Transverse colon (tissue), 4 donors: ENCODE results near the gene HOXB4. TPM values are rescaled to one million over a fixed set of nuclear protein-coding genes. Genes with fewer than 3 reads are reported as not detected.
A peak's percentile ranks its signal among the peaks of the same experiment; 100 is the strongest.

Experiments
- DNase-seq: peaks from one replicate; pipeline ENCODE4 v3.0.0-alpha.2; 2019
- H3K27ac ChIP-seq, 4 donors: fragments of 200-600 bp; sonication (generic); 2 replicates each; pipeline ENCODE4 v1.5.1; 2016 to 2018; ENCODE audit warnings: inconsistent platforms in 4 of 4
- H3K27me3 ChIP-seq: fragments of 200-600 bp; sonication (generic); 2 replicates; pipeline ENCODE4 v1.5.1; 2017; ENCODE audit warnings: inconsistent platforms
- H3K36me3 ChIP-seq, 4 donors: fragments of 200-600 bp; sonication (generic); 2 replicates each; pipeline ENCODE4 v1.5.1; 2017 to 2019; ENCODE audit warnings: inconsistent platforms in 4 of 4
- H3K4me1 ChIP-seq, 4 donors: fragments of 200-600 bp; sonication (generic); 2 replicates each; pipeline ENCODE4 v1.5.1; 2017 to 2020; ENCODE audit warnings: inconsistent platforms in 4 of 4
- H3K4me3 ChIP-seq, 4 donors: fragments of 200-600 bp; sonication (generic); 1 replicate in 1 of 4; 2 replicates in 3 of 4; pipeline versions ENCODE4 v1.5.1 to v1.6.1; 2017 to 2019; ENCODE audit warnings: inconsistent platforms in 4 of 4
- H3K9me3 ChIP-seq, 2 donors: fragments of 200-600 bp; sonication (generic); 2 replicates each; pipeline ENCODE4 v1.5.1; 2017 to 2019; ENCODE audit warnings: inconsistent platforms in 2 of 2
- EP300 ChIP-seq: sonication (generic); formaldehyde crosslinking; IDR thresholded peaks from one replicate; pipeline ENCODE4 v1.6.1; 2017; ENCODE audit warnings: antibody characterized with exemption, low read depth
- POLR2A ChIP-seq: fragments of 450-650 bp; IDR thresholded peaks from one replicate; pipeline ENCODE4 v1.6.1; 2016; ENCODE audit warnings: antibody characterized with exemption, mild to moderate bottlenecking, moderate library complexity
- POLR2AphosphoS5 ChIP-seq, 3 donors: sonication (generic); formaldehyde crosslinking; IDR thresholded peaks; one replicate each; pipeline ENCODE4 v1.6.1; 2016; ENCODE audit warnings: antibody characterized with exemption in 3 of 3
- WGBS, 2 donors: methylation state at CpG; one replicate each; pipeline ENCODE4 v1.1.5; 2018; ENCODE audit warnings: low coverage in 1 of 2; 5-methylcytosine and 5-hydroxymethylcytosine counted together
- in situ Hi-C, 4 donors: fragments of 200-750 bp; cut with MboI; loops; one replicate each; pipeline versions ENCODE4 v1.15.0 to v1.15.1; 2017; ENCODE audit warnings: low sequenced_read_pairs in 3 of 4, low pct_ligation_motif_present in 1 of 4, low pct_unique_long_range_greater_than_20kb in 1 of 4
- intact Hi-C: fragments of 100-400 bp; cut with DNase I; formaldehyde crosslinking; loops from one replicate; pipeline ENCODE4 v1.15.1; 2023; ENCODE audit warnings: low total_unique reads
- total RNA-seq, 4 donors: library from RNA; depleted of rRNA; stranded (reverse); fragments of >200 nt; gene quantifications; one replicate each; pipeline ENCODE4 v1.1.0, GENCODE V29; 2016
- TF ChIP-seq, protein P1 (sequence below), 5 experiments: fragments of 200-600 bp in 3 of 5; fragments of 450-650 bp in 2 of 5; sonication (generic) in 3 of 5; IDR thresholded peaks; 1 replicate in 2 of 5; 2 replicates in 3 of 5; pipeline ENCODE4 v1.5.1; 2016 to 2017; ENCODE audit warnings: antibody characterized with exemption in 5 of 5, inconsistent platforms in 3 of 5, mild to moderate bottlenecking in 2 of 5, moderate library complexity in 1 of 5

HOXB4 gene
- total RNA-seq, 4 donors from 2014 or later, result 1.9 to 4.8 (median 2.0) TPM; not detected in 1

DNA sequence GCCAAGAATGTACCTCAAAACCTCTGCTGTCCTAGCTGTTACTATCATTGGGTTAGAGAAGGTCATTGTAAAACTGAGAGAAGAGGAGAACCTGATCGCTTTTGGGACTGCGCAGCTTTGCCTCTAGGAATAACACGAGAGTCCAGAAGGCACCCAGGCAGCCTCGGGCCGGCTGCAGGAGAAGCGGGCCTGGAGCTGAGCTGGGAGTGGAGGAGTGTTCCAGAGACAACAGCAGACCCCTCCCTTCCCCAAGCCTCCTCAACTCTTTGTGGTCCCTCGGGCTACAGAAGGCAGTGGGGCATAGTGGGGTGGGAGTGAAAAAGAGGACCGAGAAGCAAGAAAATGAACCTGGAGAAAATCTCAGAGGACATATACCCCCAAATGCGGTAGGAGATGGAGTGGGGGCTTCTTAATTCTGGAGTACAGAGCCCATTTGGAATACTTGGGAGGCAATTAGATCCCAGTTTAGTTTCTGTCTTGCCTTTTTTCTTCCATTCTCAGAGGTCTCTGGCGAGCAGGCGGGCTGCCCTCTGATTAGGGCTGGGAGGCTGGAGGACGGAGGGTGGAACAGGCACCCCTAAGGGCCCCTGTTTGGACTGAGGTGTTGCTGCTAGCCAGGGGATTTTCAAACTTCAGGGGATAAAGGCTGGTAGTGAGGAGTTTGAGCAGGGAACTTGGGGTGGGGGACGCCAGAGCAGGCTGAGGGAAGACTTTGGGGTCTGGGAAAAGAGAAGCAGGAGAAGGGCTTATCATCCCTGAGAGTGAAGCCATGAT is 19.9 kb downstream of the HOXB4 start:
- H3K27me3 ChIP-seq, result no peaks in the 10 kb centered on the region
- H3K4me3 ChIP-seq, result no peak overlapping the region
- 79% methylated on average over 13 of the region's 13 CpGs; no CpG with 5 or more reads in 1 of the 2 donors for WGBS, 2 donors
- no peaks in the 10 kb centered on the region for H3K9me3 ChIP-seq
- no peak for DNase-seq
- H3K27ac ChIP-seq, result peak overlapping the region; percentile 89 to 95 (median 94)
- no peak for TF ChIP-seq POLR2AphosphoS5 (IDR thresholded peaks at IDR 0.05)
- TF ChIP-seq POLR2A, result no peak
- TF ChIP-seq, protein P1, sequence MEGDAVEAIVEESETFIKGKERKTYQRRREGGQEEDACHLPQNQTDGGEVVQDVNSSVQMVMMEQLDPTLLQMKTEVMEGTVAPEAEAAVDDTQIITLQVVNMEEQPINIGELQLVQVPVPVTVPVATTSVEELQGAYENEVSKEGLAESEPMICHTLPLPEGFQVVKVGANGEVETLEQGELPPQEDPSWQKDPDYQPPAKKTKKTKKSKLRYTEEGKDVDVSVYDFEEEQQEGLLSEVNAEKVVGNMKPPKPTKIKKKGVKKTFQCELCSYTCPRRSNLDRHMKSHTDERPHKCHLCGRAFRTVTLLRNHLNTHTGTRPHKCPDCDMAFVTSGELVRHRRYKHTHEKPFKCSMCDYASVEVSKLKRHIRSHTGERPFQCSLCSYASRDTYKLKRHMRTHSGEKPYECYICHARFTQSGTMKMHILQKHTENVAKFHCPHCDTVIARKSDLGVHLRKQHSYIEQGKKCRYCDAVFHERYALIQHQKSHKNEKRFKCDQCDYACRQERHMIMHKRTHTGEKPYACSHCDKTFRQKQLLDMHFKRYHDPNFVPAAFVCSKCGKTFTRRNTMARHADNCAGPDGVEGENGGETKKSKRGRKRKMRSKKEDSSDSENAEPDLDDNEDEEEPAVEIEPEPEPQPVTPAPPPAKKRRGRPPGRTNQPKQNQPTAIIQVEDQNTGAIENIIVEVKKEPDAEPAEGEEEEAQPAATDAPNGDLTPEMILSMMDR (IDR thresholded peaks at IDR 0.05), result no peak
- TF ChIP-seq EP300, result no peak
- intact Hi-C loops, result no loop called here
- no peaks in the 10 kb centered on the region for H3K36me3 ChIP-seq
- peaks cover 49 to 92% (median 72%) of the 10 kb centered on the region in 4 donors for H3K4me1 ChIP-seq
- in situ Hi-C loops, result no loop called here

DNA sequence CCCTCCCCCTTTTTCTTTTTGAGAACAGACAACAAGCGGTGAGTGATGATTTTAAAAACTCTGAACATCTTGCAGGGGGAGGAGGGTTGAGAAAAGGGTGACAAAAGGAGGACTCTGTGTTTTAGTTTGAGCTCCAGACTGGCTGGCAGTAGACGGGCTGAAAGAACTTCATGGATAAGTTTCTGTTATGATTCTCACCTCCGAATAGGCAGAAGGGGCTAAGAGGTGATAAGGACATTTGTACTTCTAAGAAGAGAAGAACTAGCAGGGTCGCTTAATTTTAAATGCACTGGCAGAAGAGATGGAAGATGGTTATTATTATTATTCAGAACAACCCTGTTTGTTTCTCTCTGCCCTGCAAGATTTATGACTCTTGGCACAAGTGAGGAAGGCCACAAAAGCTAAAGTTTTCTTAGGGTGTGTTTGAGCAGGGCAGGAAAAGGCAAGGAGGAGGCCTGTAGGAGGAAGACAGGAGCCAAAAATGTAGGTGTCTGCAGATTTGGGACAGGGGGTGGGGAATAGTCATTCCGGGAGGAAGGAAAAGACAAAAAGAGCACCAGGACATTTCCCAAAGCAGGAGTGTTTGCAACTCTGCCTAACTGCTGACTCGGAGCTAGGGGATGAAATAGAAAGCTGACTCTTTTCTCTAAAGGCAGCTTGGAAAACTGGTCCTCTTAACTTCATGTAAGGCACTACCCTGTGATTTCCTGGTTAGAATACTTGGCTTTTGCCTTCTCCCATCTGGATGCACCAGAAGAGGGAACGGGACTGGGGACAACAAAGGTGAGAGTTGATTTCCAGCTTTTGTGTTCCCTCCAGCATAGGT is 21.4 kb downstream of the HOXB4 start:
- intact Hi-C loops, result no loop called here
- H3K27me3 ChIP-seq, result no peaks in the 10 kb centered on the region

DNA sequence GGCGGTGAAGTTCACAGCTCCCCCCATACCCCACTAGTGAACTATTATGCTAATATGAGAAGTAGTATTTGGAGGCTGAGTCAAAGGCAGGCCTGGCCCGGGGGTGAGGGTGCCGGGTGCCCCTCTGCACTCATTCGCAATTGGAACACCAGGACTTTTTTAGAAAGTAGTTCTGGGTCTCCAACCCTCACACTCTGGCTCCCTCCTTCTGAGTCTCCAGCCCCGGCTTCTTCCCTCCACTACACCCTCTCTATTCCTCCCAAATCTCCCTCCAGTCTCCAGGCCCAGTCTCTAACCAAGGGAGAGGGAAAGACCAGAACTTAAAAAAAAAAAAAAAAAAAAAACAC is 21.9 kb downstream of the HOXB4 start:
- intact Hi-C loops (no loop called here), in situ Hi-C loops (no loop called here)
- H3K27ac ChIP-seq, result peak overlapping the region; percentile 89 to 95 (median 94)
- no peak for DNase-seq
- no peak for TF ChIP-seq POLR2AphosphoS5 (IDR thresholded peaks at IDR 0.05)
- no peak for TF ChIP-seq EP300
- TF ChIP-seq POLR2A, result no peak
- TF ChIP-seq, protein P1 (IDR thresholded peaks at IDR 0.05), result no peak
- H3K9me3 ChIP-seq, result no peaks in the 10 kb centered on the region
- no peaks in the 10 kb centered on the region for H3K27me3 ChIP-seq
- no peaks in the 10 kb centered on the region for H3K36me3 ChIP-seq
- peaks cover 34 to 87% (median 66%) of the 10 kb centered on the region in 4 donors for H3K4me1 ChIP-seq
- 67% methylated on average over 5 of the region's 5 CpGs; no CpG with 5 or more reads in 1 of the 2 donors for WGBS, 2 donors
- peak overlapping the region in 1 of 4 donors; percentile 54 for H3K4me3 ChIP-seq

More for the DNA sequence above, 21.4 kb downstream of the HOXB4 start:
- Histone ChIP-seq H3K27ac (peak overlapping the region; percentile 89 to 95 (median 94)), H3K4me3 (no peak overlapping the region), H3K36me3 (no peaks in the 10 kb centered on the region), H3K9me3 (no peaks in the 10 kb centered on the region), H3K4me1 (peaks cover 40 to 89% (median 69%) of the 10 kb centered on the region in 4 donors)
- no peak for TF ChIP-seq POLR2A
- TF ChIP-seq EP300, result no peak
- TF ChIP-seq, protein P1 (IDR thresholded peaks at IDR 0.05), result no peak
- TF ChIP-seq POLR2AphosphoS5 (IDR thresholded peaks at IDR 0.05), result peak in 2 of 3 donors; percentile 27 to 38
- DNase-seq, result no peak
- 25 to 29% methylated on average over 6 to 7 of the region's 7 CpGs for WGBS, 2 donors
- in situ Hi-C loops, result no loop called here
